Karpas-422 (cell line): Measurements from ENCODE around the gene PCDHB4. TPM values are rescaled to one million over a fixed set of nuclear protein-coding genes. Genes with fewer than 3 reads are reported as not detected.
"Not testable (repeated sequence)": the region's sequence is repeated elsewhere in the genome, so short reads cannot be mapped to it uniquely, and the experiment has no call there.

Source experiments
- DNase-seq: peaks from one replicate; pipeline ENCODE4 v3.0.0-alpha.2; 2015
- H2AFZ ChIP-seq: fragments of 200-600 bp; sonication (generic); 2 replicates; pipeline ENCODE4 v1.6.1; 2014; ENCODE audit warnings: antibody characterized with exemption, low read length, mixed read lengths
- H3K27ac ChIP-seq: fragments of 200-600 bp; sonication (generic); 2 replicates; pipeline ENCODE4 v1.5.1; 2014; ENCODE audit warnings: mild to moderate bottlenecking, low read length, moderate library complexity
- H3K27me3 ChIP-seq: fragments of 200-600 bp; sonication (generic); 2 replicates; pipeline ENCODE4 v1.6.1; 2014; ENCODE audit warnings: low read length, mixed read lengths
- H3K36me3 ChIP-seq: fragments of 200-600 bp; sonication (generic); 2 replicates; pipeline ENCODE4 v1.6.1; 2014; ENCODE audit warnings: low read length, mixed read lengths; ENCODE audit not compliant: insufficient read depth
- H3K4me1 ChIP-seq: fragments of 200-600 bp; sonication (generic); 2 replicates; pipeline ENCODE4 v1.6.1; 2014; ENCODE audit warnings: mild to moderate bottlenecking, low read length, mixed read lengths
- H3K4me2 ChIP-seq: fragments of 200-600 bp; sonication (generic); 2 replicates; pipeline ENCODE4 v1.6.1; 2014; ENCODE audit warnings: low read length, low read depth, mild to moderate bottlenecking; ENCODE audit not compliant: poor library complexity, severe bottlenecking
- H3K4me3 ChIP-seq: fragments of 200-600 bp; sonication (generic); 2 replicates; pipeline ENCODE4 v1.5.1; 2014; ENCODE audit warnings: mild to moderate bottlenecking, antibody characterized with exemption, low read length, mixed read lengths
- H3K79me2 ChIP-seq: fragments of 200-600 bp; sonication (generic); 2 replicates; pipeline ENCODE4 v1.6.1; 2014; ENCODE audit warnings: mild to moderate bottlenecking, low read length, mixed read lengths
- H3K9ac ChIP-seq: fragments of 200-600 bp; sonication (generic); 2 replicates; pipeline ENCODE4 v1.6.0; 2014; ENCODE audit warnings: low read length
- H3K9me2 ChIP-seq: fragments of 200-600 bp; sonication (generic), shearing (Covaris generic); replicated peaks from 2 replicates; pipeline ENCODE4 v1.6.0; 2014; ENCODE audit warnings: mild to moderate bottlenecking, low read length, moderate library complexity; ENCODE audit not compliant: insufficient read depth
- H3K9me3 ChIP-seq: fragments of 300-700, 200-600 bp; sonication (generic); 2 replicates; pipeline ENCODE4 v1.6.1; 2014; ENCODE audit warnings: low read length, mixed read lengths
- H4K20me1 ChIP-seq: fragments of 200-600 bp; sonication (generic); 2 replicates; pipeline ENCODE4 v1.6.1; 2014; ENCODE audit warnings: mild to moderate bottlenecking, antibody characterized with exemption, low read length, low read depth; ENCODE audit not compliant: insufficient read depth
- total RNA-seq: library from RNA; depleted of rRNA; stranded (reverse); fragments of >200 nt; shearing (Covaris generic); gene quantifications from 2 replicates; pipeline ENCODE4 v1.2.3, GENCODE V29; 2014; ENCODE audit warnings: low replicate concordance; rRNA removed

The PCDHB4 gene
- total RNA-seq: not detected in 2 replicates

DNA sequence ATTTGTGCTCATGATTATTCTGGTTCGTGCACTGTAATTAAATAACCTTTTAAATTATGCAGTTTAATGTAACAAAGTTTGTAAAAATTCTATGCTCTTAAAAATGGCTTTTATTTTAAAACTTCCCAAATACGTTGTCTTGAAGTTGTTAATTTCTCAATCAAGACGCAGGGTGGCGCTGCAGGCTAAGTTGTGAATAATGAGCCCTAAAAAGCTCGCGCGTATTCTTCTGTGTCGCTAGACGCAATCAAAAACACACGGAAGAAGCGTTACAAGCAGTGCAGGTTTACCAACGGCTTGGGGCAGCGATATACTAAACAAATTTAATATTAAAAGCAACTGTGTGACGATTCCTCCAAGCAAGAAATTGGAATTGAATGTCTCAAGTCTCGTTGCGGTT, at the start of gene PCDHB4:
Gene PCDHB4, plus strand, starts transcription at position 256 of the 400 bp plus-strand sequence. CDS start 181 bp downstream, outside the sequence.
- H3K79me2 ChIP-seq: no peaks in the 10 kb centered on the region
- no peak for DNase-seq

DNA sequence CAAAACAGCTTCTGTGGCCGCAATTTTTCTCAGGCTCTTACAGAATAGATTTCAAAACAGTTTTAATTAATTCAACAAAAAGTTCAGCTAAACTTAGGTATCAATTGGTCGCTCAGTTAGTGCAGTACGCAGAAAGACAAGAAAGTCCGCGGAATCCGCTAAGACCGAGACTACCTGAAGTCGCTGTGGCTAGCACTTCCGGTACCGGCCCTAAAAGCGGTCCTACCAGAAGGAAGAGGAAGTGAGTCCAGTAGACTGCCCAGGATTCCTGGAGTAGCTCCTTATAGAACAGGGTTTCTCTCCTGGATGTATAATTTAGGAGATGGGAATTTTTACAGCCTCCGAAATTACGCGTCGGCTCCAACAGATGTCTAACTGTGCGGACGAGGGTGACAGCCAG, 43.8 kb upstream of the PCDHB4 start:
- Histone ChIP-seq H3K9me2 (no peaks in the 10 kb centered on the region), H3K36me3 (no peaks in the 10 kb centered on the region), H3K79me2 (no peaks in the 10 kb centered on the region), H2AFZ (no peak overlapping the region), H3K4me1 (no peaks in the 10 kb centered on the region), H4K20me1 (no peaks in the 10 kb centered on the region), H3K9ac (no peak overlapping the region), H3K27ac (no peak overlapping the region), H3K4me3 (no peak overlapping the region), H3K9me3 (no peaks in the 10 kb centered on the region), H3K27me3 (no peaks in the 10 kb centered on the region), H3K4me2 (no peak overlapping the region)
- no peak for DNase-seq

More for the DNA sequence above, at the start of gene PCDHB4:
- no peaks in the 10 kb centered on the region for H4K20me1 ChIP-seq
- H3K27ac ChIP-seq: no peak within 1 kb of the TSS
- no peaks in the 10 kb centered on the region for H3K27me3 ChIP-seq
- no peaks in the 10 kb centered on the region for H3K9me2 ChIP-seq
- no peaks in the 10 kb centered on the region for H3K36me3 ChIP-seq
- H2AFZ ChIP-seq: no peak within 1 kb of the TSS
- no peak within 1 kb of the TSS for H3K9ac ChIP-seq
- H3K9me3 ChIP-seq: no peaks in the 10 kb centered on the region; the same call in 1 of the 2 replicates
- H3K4me2 ChIP-seq: no peak within 1 kb of the TSS
- no peak within 1 kb of the TSS for H3K4me3 ChIP-seq
- H3K4me1 ChIP-seq: no peaks in the 10 kb centered on the region

DNA sequence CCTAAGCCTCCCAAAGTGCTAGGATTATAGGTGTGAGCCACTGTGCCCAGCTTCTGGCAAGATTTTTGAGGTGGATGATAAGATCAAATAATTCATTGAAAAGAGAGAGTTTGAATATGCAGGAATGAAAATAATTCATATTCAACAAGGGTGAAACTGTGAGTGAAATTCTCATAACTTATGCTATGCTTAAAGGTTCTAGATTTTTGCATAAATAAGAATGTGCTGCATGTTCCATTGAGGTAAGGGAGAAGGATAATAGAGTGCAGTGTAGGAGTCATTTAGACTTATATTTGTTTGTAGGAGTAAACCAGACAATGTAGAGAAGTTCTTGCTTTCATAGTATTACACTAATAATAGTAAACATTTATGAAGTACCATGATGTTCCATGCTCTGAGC, 39.4 kb upstream of the PCDHB4 start:
- Histone ChIP-seq H3K79me2 (no peaks in the 10 kb centered on the region), H3K4me2 (no peak overlapping the region), H3K9me3 (no peaks in the 10 kb centered on the region), H3K4me1 (no peaks in the 10 kb centered on the region), H3K9ac (no peak overlapping the region), H3K27me3 (no peaks in the 10 kb centered on the region), H3K36me3 (no peaks in the 10 kb centered on the region), H3K9me2 (no peaks in the 10 kb centered on the region), H3K4me3 (no peak overlapping the region), H2AFZ (no peak overlapping the region), H4K20me1 (no peaks in the 10 kb centered on the region), H3K27ac (no peak overlapping the region)
- DNase-seq: no peak

DNA sequence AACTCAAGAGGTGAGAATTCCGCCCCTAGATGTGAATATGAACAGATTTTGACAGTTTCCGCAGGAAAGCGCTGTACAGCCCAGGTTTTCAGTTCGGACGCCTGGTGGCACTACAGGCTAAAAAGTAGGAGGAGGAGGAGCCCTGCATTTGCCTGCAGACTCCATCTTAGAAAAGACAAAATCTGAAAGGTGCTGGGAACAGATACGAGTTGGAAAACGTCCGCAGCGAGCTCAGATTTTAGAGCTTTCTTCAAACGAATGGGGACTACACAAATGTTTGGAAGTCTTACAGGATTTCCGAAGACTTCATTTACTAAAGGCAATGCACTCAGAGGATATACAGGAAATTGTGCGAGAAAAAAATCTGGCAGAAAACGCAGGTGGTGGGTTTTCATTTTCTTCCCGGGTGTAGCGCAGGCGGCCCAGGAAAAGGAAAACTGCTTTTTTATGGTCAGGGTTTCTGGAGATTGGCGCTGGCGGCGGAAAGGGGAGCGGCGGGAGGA, 37.1 kb upstream of the PCDHB4 start:
- Histone ChIP-seq H3K4me2 (no peak overlapping the region), H3K36me3 (no peaks in the 10 kb centered on the region), H3K4me3 (no peak overlapping the region), H4K20me1 (no peaks in the 10 kb centered on the region), H3K79me2 (no peaks in the 10 kb centered on the region), H2AFZ (no peak overlapping the region), H3K9ac (no peak overlapping the region), H3K27ac (no peak overlapping the region), H3K9me2 (no peaks in the 10 kb centered on the region), H3K4me1 (no peaks in the 10 kb centered on the region), H3K27me3 (no peaks in the 10 kb centered on the region), H3K9me3 (no peaks in the 10 kb centered on the region)
- no peak for DNase-seq

DNA sequence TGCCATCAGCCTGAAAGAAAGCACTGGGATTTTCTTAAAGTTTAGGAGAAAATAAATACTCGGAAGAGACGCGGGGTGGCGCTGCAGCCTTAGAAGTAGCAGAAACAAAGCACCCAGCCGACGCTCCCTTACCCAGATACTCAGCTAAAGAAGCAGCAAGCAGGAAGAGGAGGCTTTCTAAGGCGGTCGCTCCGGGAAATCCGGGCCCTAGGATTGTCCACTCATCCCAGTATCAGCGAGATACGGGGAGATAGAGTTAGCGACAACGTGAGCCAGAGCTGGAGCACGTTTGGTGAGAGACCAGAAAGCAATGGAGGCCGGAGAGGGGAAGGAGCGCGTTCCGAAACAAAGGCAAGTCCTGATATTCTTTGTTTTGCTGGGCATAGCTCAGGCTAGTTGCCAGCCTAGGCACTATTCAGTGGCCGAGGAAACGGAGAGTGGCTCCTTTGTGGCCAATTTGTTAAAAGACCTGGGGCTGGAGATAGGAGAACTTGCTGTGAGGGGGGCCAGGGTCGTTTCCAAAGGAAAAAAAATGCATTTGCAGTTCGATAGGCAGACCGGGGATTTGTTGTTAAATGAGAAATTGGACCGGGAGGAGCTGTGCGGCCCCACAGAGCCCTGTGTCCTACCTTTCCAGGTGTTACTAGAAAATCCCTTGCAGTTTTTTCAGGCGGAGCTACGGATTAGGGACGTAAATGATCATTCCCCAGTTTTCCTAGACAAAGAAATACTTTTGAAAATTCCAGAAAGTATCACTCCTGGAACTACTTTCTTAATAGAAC, 26.9 kb upstream of the PCDHB4 start, which contains the start of gene PCDHB2:
Gene PCDHB2, plus strand, starts transcription at position 135 of the 782 bp plus-strand sequence. Its CDS starts 176 bp downstream, at position 311.
- no peaks in the 10 kb centered on the region for H3K9me3 ChIP-seq
- no peak for DNase-seq
- no peak within 1 kb of the TSS for H3K4me2 ChIP-seq
- no peaks in the 10 kb centered on the region for H3K27me3 ChIP-seq
- H3K4me3 ChIP-seq: no peak within 1 kb of the TSS
- no peaks in the 10 kb centered on the region for H3K9me2 ChIP-seq
- H4K20me1 ChIP-seq: no peaks in the 10 kb centered on the region
- H2AFZ ChIP-seq: no peak within 1 kb of the TSS
- H3K9ac ChIP-seq: no peak within 1 kb of the TSS
- no peak within 1 kb of the TSS for H3K27ac ChIP-seq
- H3K4me1 ChIP-seq: no peaks in the 10 kb centered on the region
- no peaks in the 10 kb centered on the region for H3K79me2 ChIP-seq
- H3K36me3 ChIP-seq: no peaks in the 10 kb centered on the region

DNA sequence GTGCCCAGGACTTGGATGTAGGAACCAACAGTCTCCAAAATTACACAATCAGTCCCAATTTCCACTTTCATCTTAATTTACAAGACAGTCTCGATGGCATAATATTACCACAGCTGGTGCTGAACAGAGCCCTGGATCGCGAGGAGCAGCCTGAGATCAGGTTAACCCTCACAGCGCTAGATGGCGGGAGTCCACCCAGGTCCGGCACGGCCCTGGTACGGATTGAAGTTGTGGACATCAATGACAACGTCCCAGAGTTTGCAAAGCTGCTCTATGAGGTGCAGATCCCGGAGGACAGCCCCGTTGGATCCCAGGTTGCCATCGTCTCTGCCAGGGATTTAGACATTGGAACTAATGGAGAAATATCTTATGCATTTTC, 26.4 kb upstream of the PCDHB4 start:
- H3K27me3 ChIP-seq: no peaks in the 10 kb centered on the region
- H3K9me3 ChIP-seq: no peaks in the 10 kb centered on the region
- H4K20me1 ChIP-seq: no peaks in the 10 kb centered on the region
- no peak for DNase-seq
- H3K36me3 ChIP-seq: no peaks in the 10 kb centered on the region
- H3K9me2 ChIP-seq: no peaks in the 10 kb centered on the region
- H3K27ac ChIP-seq: no peak overlapping the region
- H3K4me2 ChIP-seq: no peak overlapping the region
- no peak overlapping the region for H3K9ac ChIP-seq
- H2AFZ ChIP-seq: no peak overlapping the region
- no peaks in the 10 kb centered on the region for H3K4me1 ChIP-seq
- H3K4me3 ChIP-seq: no peak overlapping the region
- no peaks in the 10 kb centered on the region for H3K79me2 ChIP-seq

DNA sequence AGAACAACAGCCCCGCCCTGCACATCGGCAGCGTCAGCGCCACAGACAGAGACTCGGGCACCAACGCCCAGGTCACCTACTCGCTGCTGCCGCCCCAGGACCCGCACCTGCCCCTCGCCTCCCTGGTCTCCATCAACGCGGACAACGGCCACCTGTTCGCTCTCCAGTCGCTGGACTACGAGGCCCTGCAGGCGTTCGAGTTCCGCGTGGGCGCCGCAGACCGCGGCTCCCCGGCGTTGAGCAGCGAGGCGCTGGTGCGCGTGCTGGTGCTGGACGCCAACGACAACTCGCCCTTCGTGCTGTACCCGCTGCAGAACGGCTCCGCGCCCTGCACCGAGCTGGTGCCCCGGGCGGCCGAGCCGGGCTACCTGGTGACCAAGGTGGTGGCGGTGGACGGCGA, 25.4 kb upstream of the PCDHB4 start:
- H3K27ac ChIP-seq, H2AFZ ChIP-seq: not testable (repeated sequence)

DNA sequence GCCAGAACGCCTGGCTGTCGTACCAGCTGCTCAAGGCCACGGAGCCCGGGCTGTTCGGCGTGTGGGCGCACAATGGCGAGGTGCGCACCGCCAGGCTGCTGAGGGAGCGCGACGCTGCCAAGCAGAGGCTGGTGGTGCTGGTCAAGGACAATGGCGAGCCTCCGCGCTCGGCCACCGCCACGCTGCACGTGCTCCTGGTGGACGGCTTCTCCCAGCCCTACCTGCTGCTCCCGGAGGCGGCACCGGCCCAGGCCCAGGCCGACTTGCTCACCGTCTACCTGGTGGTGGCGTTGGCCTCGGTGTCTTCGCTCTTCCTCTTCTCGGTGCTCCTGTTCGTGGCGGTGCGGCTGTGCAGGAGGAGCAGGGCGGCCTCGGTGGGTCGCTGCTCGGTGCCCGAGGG, 25.0 kb upstream of the PCDHB4 start:
- H3K9ac ChIP-seq, H3K27ac ChIP-seq, H3K4me1 ChIP-seq, H3K79me2 ChIP-seq, H3K4me3 ChIP-seq, H3K36me3 ChIP-seq, H4K20me1 ChIP-seq, DNase-seq, H3K9me2 ChIP-seq, H3K4me2 ChIP-seq, H3K27me3 ChIP-seq, H3K9me3 ChIP-seq, H2AFZ ChIP-seq: not testable (repeated sequence)

More for the DNA sequence above, 25.4 kb upstream of the PCDHB4 start:
- DNase-seq, H3K4me3 ChIP-seq, H3K27me3 ChIP-seq, H3K36me3 ChIP-seq, H3K4me2 ChIP-seq, H3K9me3 ChIP-seq, H3K9ac ChIP-seq, H3K79me2 ChIP-seq, H3K4me1 ChIP-seq, H3K9me2 ChIP-seq, H4K20me1 ChIP-seq: not testable (repeated sequence)
